SU-DHL-6 (cell line): ENCODE data around the gene BLTP3A.

Experiments
- H2AFZ ChIP-seq: fragments of 200-600 bp; sonication (generic); 2 replicates; pipeline ENCODE4 v1.6.1; 2014; ENCODE audit warnings: low read depth, mild to moderate bottlenecking, moderate library complexity, mixed read lengths, antibody characterized with exemption, low read length; ENCODE audit not compliant: severe bottlenecking
- H3F3A ChIP-seq: fragments of 200-600 bp; shearing (Covaris generic); 2 replicates; pipeline ENCODE4 v1.6.0; 2016; ENCODE audit warnings: antibody characterized with exemption, mild to moderate bottlenecking; ENCODE audit not compliant: insufficient read depth
- H3K27ac ChIP-seq: fragments of 200-600 bp; sonication (generic); 2 replicates; pipeline ENCODE4 v1.5.1; 2016; ENCODE audit warnings: low read depth, mild to moderate bottlenecking, low read length, moderate library complexity, mixed read lengths
- H3K27me3 ChIP-seq: fragments of 200-600 bp; sonication (generic), shearing (Covaris generic); 2 replicates; pipeline ENCODE4 v1.6.0; 2014; ENCODE audit warnings: mild to moderate bottlenecking, low read length
- H3K36me3 ChIP-seq: fragments of 200-600 bp; sonication (generic); 2 replicates; pipeline ENCODE4 v1.6.1; 2014; ENCODE audit warnings: mild to moderate bottlenecking, low read length, mixed read lengths
- H3K4me2 ChIP-seq: fragments of 300-600, 200-600 bp; shearing (Covaris generic), sonication (generic); 2 replicates; pipeline ENCODE4 v1.6.0; 2014; ENCODE audit warnings: low read length, low read depth, mild to moderate bottlenecking; ENCODE audit not compliant: poor library complexity, severe bottlenecking
- H3K4me3 ChIP-seq: fragments of 200-600 bp; sonication (generic); 2 replicates; pipeline ENCODE4 v1.5.1; 2014; ENCODE audit warnings: antibody characterized with exemption, low read length, mild to moderate bottlenecking, mixed read lengths; ENCODE audit not compliant: insufficient read depth, poor library complexity, severe bottlenecking
- H3K79me2 ChIP-seq: fragments of 200-600 bp; sonication (generic); 2 replicates; pipeline ENCODE4 v1.6.1; 2014; ENCODE audit warnings: mild to moderate bottlenecking, low read length, moderate library complexity; ENCODE audit not compliant: insufficient read depth
- H3K9ac ChIP-seq: fragments of 200-600 bp; sonication (generic); 2 replicates; pipeline ENCODE4 v1.7.0; 2014; ENCODE audit warnings: mild to moderate bottlenecking, low read length
- H3K9me2 ChIP-seq: fragments of 200-600 bp; sonication (generic); replicated peaks from 2 replicates; pipeline ENCODE4 v1.6.1; 2014; ENCODE audit warnings: low read length; ENCODE audit not compliant: insufficient read depth
- H3K9me3 ChIP-seq: fragments of 200-600 bp; sonication (generic); 2 replicates; pipeline ENCODE4 v1.6.1; 2014; ENCODE audit warnings: low read length, mixed read lengths; ENCODE audit not compliant: insufficient read depth
- H4K20me1 ChIP-seq: fragments of 200-600 bp; sonication (generic); 2 replicates; pipeline ENCODE4 v1.6.1; 2014; ENCODE audit warnings: low read depth, mild to moderate bottlenecking, antibody characterized with exemption, low read length, moderate library complexity, mixed read lengths
- EZH2phosphoT487 ChIP-seq: fragments of 200-600 bp; sonication (generic), shearing (Covaris generic); conservative IDR thresholded peaks from 2 replicates; pipeline ENCODE4 v1.6.1; 2018; ENCODE audit warnings: mild to moderate bottlenecking, antibody characterized with exemption, low read length, moderate library complexity, mixed read lengths
- TF ChIP-seq, protein P1 (sequence below): fragments of 200-600 bp; sonication (generic); IDR thresholded peaks from one replicate; pipeline ENCODE4 v1.5.1; 2017; ENCODE audit warnings: antibody characterized with exemption, mild to moderate bottlenecking, low read length, moderate library complexity; ENCODE audit not compliant: insufficient read depth, poor library complexity, severe bottlenecking

The BLTP3A gene

DNA sequence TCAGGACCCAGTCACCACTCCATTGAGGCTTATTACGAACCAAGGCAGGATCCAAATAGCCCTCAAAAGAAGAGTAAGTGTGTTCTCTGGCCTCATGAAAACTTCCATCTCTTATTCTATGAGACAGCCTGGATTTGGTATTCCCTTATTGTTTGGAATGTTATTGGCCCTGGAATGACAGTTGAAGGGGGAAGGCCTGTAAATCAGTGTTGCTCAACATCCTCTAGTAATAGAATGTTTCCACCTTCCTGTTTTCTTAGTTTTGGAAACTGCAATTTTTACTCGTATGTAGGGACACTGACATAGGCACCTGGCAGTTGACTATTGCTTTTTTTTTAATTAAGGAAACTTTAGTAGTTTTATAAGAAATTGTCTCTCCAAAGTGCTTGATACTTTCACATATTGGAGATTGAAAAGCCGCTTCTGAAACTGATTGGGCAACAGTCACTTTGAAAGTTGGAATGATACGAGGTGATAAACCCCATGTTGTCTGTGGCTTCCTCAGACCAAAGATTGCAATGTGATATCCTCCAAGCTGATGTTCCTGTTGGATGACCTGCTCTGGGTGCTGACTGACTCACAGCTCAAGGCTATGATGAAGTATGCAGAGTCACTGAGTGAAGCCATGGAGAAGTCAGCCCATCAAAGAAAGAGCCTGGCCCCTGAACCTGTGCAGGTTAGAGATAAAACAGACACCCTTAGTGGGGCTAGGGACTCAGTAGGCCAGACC, 43.1 kb downstream of the BLTP3A start:
- no peak overlapping the region for H3K9ac ChIP-seq
- TF ChIP-seq EZH2phosphoT487: no peak
- TF ChIP-seq, protein P1, sequence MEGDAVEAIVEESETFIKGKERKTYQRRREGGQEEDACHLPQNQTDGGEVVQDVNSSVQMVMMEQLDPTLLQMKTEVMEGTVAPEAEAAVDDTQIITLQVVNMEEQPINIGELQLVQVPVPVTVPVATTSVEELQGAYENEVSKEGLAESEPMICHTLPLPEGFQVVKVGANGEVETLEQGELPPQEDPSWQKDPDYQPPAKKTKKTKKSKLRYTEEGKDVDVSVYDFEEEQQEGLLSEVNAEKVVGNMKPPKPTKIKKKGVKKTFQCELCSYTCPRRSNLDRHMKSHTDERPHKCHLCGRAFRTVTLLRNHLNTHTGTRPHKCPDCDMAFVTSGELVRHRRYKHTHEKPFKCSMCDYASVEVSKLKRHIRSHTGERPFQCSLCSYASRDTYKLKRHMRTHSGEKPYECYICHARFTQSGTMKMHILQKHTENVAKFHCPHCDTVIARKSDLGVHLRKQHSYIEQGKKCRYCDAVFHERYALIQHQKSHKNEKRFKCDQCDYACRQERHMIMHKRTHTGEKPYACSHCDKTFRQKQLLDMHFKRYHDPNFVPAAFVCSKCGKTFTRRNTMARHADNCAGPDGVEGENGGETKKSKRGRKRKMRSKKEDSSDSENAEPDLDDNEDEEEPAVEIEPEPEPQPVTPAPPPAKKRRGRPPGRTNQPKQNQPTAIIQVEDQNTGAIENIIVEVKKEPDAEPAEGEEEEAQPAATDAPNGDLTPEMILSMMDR: no peak
- no peaks in the 10 kb centered on the region for H3K9me3 ChIP-seq
- H3K27ac ChIP-seq: no peak overlapping the region
- H3K4me2 ChIP-seq: no peak overlapping the region
- H3K9me2 ChIP-seq: no peaks in the 10 kb centered on the region
- peaks cover 27% of the 10 kb centered on the region; the same call in 1 of the 2 replicates for H3K36me3 ChIP-seq
- no peak overlapping the region for H2AFZ ChIP-seq
- H3F3A ChIP-seq: no peaks in the 10 kb centered on the region
- no peaks in the 10 kb centered on the region for H3K27me3 ChIP-seq
- H4K20me1 ChIP-seq: no peaks in the 10 kb centered on the region
- H3K79me2 ChIP-seq: no peaks in the 10 kb centered on the region
- no peak overlapping the region for H3K4me3 ChIP-seq

DNA sequence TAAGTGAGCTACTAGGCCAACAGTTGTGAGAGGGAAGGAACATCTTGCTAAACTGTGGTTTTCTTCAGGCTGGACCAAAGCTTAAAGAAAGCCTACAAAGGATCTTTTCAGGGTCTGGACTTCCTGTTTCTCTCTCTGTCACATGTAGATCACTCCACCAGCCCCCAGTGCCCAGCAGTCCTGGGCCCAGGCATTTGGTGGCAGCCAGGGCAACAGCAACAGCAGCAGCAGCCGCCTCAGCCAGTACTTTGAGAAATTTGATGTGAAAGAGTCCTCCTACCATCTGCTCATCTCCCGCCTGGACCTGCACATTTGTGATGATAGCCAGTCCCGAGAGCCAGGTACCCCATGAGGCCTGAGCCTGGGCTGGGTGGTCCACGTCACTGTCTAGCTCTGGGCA, 44.1 kb downstream of the BLTP3A start:
- TF ChIP-seq, protein P1: no peak
- no peak for TF ChIP-seq EZH2phosphoT487
- Histone ChIP-seq H3F3A (no peaks in the 10 kb centered on the region), H3K36me3 (peaks cover 27% of the 10 kb centered on the region; the same call in 1 of the 2 replicates), H4K20me1 (no peaks in the 10 kb centered on the region), H3K79me2 (no peaks in the 10 kb centered on the region), H3K27me3 (no peaks in the 10 kb centered on the region), H3K9ac (no peak overlapping the region), H2AFZ (no peak overlapping the region), H3K4me3 (no peak overlapping the region), H3K27ac (no peak overlapping the region), H3K9me3 (no peaks in the 10 kb centered on the region), H3K9me2 (no peaks in the 10 kb centered on the region), H3K4me2 (no peak overlapping the region)

DNA sequence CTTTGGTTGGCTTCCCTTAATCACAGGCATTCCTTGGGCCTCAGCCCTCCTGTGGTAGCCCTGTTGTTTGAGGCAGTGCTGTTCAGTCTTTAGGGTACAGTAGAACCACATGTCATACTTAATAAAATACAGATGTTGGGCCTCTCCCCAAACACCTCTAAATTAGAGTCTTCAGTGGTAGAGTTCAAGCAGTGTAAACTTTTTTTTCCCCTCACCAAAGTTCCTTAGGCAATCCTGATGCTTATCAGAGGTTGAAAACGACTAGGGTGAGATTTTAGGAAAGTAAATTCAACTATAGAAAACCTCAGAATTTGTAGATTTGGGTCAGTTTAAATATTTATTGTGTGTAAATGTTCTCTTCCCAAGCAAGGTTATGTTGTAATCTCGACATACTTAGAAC, 44.6 kb downstream of the BLTP3A start:
- H3F3A ChIP-seq: peaks cover 1% of the 10 kb centered on the region
- no peak overlapping the region for H3K27ac ChIP-seq
- H3K9me3 ChIP-seq: no peaks in the 10 kb centered on the region
- no peak overlapping the region for H3K4me3 ChIP-seq
- H3K27me3 ChIP-seq: no peaks in the 10 kb centered on the region
- no peak for TF ChIP-seq EZH2phosphoT487
- TF ChIP-seq, protein P1: no peak
- H3K36me3 ChIP-seq: peaks cover 27% of the 10 kb centered on the region; the same call in 1 of the 2 replicates
- H2AFZ ChIP-seq: no peak overlapping the region
- no peaks in the 10 kb centered on the region for H3K79me2 ChIP-seq
- no peak overlapping the region for H3K4me2 ChIP-seq
- H4K20me1 ChIP-seq: no peaks in the 10 kb centered on the region
- H3K9ac ChIP-seq: no peak overlapping the region
- no peaks in the 10 kb centered on the region for H3K9me2 ChIP-seq
